Urothelium cell line (cell line): ENCODE data around the gene KCNF1.

Experiments used
- DNase-seq: peaks from one replicate; pipeline ENCODE4 v3.0.0; 2011; ENCODE audit warnings: low spot score, mixed read lengths
- FAIRE-seq: peaks from 2 replicates; lab custom pipeline; 2011; peaks lifted over from hg19 to GRCh38; lab: Jason Lieb, UNC

KCNF1 gene

DNA sequence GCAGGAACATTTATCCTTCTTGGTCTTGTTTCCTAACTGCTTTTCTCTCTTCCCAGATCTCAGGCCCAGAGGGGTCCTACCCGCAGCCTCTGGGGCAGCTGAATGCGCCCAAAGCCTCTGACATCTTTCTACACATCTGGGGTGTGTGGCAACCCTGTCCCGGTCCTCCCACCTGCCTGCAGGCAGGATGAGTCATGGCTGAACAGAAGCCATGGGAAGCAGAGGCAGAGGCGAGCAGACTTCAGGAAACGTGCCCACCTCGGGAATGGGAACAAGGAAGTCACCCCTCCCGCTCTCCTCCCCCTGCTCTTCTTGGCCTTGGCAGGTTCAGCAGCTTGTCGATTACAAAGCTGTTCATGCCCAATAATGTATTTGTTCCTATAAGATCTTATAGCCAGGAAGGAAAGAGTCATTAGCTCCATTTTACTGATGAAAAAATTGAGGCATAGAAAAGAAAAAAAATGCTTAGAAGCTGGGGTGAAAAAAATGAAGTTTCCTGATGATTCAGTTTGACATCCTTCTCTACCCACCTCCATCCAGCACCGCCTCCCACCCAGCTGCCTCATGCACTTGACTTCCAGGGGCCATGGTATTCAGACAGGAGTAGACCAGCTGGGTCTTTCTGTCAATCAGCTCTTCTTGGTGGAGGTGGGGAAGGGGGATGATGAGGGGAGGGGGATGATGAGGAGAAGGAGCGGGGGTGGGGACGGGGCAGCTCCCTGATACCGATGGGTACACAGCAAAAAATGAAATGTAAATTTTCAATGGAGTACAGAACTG, 10.4 kb upstream of the KCNF1 start:
- DNase-seq (peak; percentile 85), FAIRE-seq (peak; percentile 53)

DNA sequence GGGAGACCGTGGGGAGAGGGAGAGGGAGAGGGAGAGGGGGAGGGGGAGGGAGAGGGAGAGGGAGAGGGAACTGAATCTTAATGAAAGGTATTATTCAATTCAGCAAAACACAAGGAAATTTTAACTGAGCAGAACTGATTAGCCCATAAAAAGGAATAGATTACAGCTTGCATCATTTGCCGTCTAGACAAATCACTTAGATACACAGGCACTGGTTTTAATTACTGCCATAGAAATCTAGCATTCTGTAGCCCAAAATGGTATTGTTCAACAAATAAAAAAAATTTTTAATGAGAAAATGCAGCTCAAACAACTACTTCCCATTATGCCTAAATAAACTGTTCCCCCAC, 7.9 kb upstream of the KCNF1 start:
- DNase-seq (no peak), FAIRE-seq (no peak)

GRCh38 chr2:10904455-10904854, 7.3 kb upstream of the KCNF1 start:
- DNase-seq = no peak
- no peak for FAIRE-seq

- DNase-seq (no peak), FAIRE-seq (peak; percentile 62)
These were observed 6.5 kb upstream of the KCNF1 start for GRCh38 chr2:10905006-10905861.

- no peak for DNase-seq
- no peak for FAIRE-seq
These were observed 5.9 kb upstream of the KCNF1 start for GRCh38 chr2:10905862-10906143.

DNA sequence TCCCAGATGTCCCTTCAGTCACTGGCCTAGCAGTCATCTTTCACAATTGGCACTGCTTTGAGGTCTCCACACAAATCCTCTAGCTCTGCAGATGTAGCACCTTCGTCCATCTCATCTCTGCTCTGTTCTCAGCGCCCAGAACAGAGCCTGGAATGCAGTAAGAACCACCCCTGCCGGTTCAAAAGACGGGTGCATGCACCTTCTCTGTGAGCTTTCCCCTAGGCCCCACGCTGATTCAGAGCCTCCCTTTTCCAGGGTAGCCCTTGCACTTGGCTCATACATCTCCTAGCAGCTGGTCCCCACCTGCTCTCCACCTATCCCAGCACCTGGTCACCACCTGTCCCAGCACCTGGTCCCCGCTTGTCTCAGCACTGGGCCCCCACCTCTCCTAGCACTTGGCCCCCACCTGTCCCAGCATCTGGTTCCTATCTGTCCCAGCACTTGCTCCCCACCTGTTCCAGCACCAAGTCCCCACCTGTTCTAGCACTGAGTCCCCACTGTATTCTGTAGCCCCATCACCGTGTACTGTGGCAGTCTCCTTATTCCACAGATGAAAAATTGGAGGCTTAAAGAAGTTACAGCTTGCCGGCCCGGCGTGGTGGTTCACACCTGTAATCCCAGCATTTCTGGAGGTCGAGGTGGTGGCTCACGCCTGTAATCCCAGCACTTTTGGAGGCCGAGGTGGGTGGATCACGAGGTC, 4.7 kb upstream of the KCNF1 start:
- DNase-seq (no peak), FAIRE-seq (no peak)

DNA sequence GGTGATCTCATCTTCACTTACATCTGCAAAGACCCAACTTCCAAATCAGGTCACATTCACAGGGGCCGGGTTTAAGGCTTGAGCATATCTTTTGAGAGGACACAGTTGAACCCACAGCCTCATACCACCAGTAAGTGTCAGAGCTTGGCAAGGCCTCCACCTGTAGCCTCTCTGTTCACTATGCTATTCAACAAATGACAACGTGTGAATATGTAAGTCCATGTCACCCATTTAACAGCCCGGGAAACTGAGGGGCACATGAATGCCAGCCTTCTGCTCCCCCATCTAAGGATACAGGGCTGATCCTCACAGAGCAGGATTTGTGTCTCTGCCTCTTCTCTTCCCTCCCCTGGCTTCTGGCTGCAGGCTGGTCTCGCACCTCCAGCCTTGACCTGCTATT, 3.5 kb upstream of the KCNF1 start:
- FAIRE-seq = no peak

GRCh38 chr2:10909050-10909995, 2.4 kb upstream of the KCNF1 start:
- FAIRE-seq (no peak), DNase-seq (peak; percentile 54)

More for the DNA sequence above, 3.5 kb upstream of the KCNF1 start:
- DNase-seq = no peak

GRCh38 chr2:10909996-10910341, 1.8 kb upstream of the KCNF1 start:
- DNase-seq (no peak), FAIRE-seq (no peak)

- DNase-seq (no peak), FAIRE-seq (no peak)
These were observed 1.1 kb upstream of the KCNF1 start for GRCh38 chr2:10910625-10911024.

- DNase-seq (no peak), FAIRE-seq (no peak)
These were observed 470 bp downstream of the KCNF1 start for GRCh38 chr2:10912076-10912731.

DNA sequence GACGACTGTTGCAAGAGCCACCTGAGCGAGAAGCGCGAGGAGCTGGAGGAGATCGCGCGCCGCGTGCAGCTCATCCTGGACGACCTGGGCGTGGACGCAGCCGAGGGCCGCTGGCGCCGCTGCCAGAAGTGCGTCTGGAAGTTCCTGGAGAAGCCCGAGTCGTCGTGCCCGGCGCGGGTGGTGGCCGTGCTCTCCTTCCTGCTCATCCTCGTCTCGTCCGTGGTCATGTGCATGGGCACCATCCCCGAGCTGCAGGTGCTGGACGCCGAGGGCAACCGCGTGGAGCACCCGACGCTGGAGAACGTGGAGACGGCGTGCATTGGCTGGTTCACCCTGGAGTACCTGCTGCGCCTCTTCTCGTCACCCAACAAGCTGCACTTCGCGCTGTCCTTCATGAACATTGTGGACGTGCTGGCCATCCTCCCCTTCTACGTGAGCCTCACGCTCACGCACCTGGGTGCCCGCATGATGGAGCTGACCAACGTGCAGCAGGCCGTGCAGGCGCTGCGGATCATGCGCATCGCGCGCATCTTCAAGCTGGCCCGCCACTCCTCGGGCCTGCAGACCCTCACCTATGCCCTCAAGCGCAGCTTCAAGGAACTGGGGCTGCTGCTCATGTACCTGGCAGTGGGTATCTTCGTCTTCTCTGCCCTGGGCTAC, 1.2 kb downstream of the KCNF1 start:
- DNase-seq = no peak
- FAIRE-seq = peak; percentile 88

DNA sequence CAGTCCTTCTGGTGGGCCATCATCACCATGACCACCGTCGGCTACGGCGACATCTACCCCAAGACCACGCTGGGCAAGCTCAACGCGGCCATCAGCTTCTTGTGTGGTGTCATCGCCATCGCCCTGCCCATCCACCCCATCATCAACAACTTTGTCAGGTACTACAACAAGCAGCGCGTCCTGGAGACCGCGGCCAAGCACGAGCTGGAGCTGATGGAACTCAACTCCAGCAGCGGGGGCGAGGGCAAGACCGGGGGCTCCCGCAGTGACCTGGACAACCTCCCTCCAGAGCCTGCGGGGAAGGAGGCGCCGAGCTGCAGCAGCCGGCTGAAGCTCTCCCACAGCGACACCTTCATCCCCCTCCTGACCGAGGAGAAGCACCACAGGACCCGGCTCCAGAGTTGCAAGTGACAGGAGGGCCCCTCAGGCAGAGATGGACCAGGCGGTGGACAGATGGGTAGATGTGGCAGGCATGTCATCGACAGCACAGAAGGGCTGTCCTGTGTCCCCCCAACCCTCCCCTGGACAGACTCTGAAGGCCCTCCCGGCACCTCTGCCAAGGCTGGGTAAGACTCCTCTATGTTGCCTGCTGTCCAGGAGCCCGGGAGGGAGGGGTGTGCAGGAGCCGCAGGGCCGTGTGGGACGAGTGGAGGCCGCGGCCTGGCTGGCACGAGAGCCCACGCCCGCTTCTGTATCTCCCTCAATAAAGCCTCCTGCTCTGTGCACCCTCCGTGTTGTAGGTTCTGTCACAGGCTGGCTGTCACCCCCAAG, 2.0 kb downstream of the KCNF1 start:
- DNase-seq = no peak
- FAIRE-seq = no peak

DNA sequence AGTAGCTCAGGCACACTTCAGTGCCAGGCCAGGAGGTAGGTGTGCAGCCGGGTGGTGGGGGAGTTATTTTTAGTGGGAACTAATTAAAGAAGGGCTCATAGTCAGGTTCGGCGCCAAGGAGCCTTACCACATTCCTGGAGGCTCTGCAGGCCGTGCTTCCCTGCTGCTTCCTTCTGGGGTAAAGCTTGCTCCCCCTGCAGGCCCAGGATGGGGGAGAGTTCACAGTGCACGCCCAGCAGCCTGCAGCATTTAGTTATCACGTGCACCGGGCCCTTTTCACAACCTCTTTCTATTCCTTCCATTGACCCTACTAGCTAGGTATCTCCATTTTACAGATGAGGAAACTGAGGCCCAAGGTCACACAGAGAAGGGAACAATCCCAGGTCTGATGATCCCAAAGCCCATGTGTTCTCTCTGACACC, 2.5 kb downstream of the KCNF1 start:
- DNase-seq (peak; percentile 56), FAIRE-seq (peak; percentile 89)

GRCh38 chr2:10915236-10915635, 3.5 kb downstream of the KCNF1 start:
- no peak for FAIRE-seq
- no peak for DNase-seq

GRCh38 chr2:10915731-10916276, 4.1 kb downstream of the KCNF1 start:
- FAIRE-seq (no peak), DNase-seq (no peak)

DNA sequence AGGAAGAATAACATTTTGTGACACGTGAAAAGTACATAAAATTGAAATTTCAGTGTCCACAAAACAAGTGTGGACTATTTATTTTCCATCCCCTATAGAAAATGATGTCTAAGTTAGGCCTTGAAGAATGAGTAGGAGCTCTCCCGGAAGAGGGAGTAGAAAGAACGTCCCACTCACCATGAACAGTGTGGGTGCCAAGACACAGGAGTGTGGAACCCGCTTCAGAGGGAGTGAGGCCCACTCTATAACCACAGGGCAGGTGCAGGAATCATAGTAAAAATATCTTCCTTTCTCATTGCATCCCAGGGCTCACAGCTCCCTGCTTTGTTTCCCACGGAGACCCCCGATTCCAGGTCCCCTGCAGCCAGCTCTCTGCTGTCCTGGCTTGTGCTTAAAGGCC, 5.2 kb downstream of the KCNF1 start:
- no peak for DNase-seq
- FAIRE-seq = no peak

DNA sequence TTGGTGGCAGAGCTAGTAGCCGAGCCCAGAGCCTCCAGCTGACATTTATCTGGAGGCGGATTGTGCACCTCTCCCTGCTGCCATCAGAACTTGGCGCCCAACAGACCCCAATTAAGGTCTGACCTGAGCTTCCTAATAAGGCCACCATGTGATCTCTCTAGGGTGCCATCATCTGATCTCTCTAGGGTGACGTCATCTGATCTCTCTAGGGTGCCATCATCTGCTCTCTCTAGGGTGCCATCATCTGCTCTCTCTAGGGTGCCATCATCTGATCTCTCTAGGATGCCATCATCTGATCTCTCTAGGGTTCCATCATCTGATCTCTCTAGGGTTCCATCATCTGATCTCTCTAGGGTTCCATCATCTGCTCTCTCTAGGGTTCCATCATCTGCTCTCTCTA, 6.2 kb downstream of the KCNF1 start:
- no peak for FAIRE-seq

More for the DNA sequence above, 6.2 kb downstream of the KCNF1 start:
- DNase-seq = no peak
